ENCODE data around the gene TXNRD1.
"Not testable (repeated sequence)": the region's sequence is repeated elsewhere in the genome, so short reads cannot be mapped to it uniquely, and the experiment has no call there.

TXNRD1 gene

GRCh38 chr12:104243551-104243950 is 28.0 kb downstream of the TXNRD1 start:
- DNase-seq = no peak

DNA sequence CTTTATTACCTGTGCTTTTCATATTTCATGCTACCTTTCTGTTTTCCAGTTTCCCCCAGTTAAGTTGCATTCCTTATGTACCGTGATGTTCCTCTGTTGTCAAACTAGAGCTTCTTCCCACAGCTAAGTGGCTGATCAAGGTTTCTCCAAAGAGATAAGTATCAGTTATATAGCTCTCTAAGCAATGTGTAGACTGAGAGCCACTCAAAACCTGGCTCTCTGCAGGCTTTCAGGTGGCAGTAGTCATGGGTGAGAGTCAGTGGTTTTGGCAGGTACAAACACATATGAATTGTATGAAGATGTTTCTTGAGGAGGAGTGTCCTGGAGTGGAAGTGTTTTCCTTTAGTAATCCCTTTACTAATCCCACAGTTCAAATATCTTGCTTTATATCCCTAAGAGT is 28.4 kb downstream of the TXNRD1 start:
- DNase-seq = no peak

GRCh38 chr12:104247698-104248097 is 32.1 kb downstream of the TXNRD1 start:
- no peak for DNase-seq

DNA sequence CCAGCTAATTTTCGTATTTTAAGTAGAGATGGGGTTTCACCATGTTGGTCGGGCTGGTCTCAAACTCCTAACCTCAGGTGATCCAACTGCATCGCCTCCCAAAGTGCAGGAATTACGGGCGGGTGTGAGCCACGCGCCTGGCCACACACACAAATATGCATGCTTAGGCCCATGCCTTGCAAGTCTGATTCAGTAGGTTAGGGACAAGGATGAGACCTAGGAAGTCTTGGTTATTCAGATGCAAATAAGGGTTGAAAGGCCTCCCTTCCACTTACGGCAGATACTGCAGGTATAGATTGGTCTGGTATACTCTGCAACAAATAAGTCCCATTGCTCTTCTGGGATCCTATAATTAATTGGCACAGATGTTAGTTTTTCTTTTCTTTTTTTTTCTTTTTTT is 32.9 kb downstream of the TXNRD1 start:
- DNase-seq = no peak

- no peak for DNase-seq
Observed at GRCh38 chr12:104249017-104249416, 33.4 kb downstream of the TXNRD1 start.

DNA sequence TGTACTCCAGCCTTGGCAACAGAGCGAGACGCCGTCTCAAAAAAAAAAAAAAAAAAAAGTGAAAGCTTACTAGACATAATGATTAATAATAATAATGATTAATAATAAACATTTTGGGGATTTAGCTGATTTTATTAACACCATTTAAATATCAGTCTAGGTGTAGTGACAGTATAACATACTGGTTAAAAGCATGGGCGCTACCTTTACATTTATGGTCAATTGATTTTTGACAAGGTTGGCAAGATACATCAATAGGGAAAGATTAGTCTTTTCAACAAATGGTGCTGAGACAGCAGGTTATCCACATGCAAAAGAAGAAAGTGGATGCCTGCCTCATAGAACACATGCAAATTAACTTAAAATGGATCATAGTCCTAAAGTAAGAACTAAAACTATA is 34.3 kb downstream of the TXNRD1 start:
- DNase-seq = no peak

DNA sequence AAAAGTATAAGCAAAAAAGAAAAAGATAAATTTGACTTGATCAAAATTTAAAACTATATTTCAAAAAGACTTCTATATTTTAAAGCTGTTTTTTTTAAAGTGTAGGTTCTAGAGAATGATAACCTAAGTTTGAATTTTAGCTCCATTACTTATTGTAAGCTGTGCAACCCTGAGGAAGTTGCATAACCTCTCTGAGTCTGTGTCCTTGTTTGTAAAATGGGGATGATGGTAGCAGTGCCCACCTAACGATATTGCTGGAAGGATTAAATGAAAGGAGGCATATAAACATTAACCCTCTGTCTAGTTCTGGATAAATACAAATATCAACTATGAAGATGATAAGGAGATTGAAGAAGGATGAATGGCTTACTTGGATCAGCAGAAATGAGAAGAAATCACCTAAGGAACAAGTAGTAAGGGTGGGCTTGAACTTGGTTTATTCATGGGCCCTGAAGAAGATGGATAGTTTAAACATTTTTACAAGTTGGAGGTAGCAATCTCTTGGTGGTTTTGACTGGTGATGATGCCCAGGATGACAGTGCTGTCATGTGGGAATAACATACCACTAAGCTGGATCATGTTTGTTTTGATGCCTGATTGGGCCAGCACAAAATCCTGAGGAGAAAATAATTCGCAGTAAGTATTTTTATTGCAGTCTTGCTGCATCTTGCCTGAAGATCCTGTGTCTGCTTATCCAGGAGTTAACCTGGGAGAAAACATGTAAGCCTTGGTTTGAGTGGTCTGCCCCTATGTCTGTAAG is 35.0 kb downstream of the TXNRD1 start:
- DNase-seq = no peak

DNA sequence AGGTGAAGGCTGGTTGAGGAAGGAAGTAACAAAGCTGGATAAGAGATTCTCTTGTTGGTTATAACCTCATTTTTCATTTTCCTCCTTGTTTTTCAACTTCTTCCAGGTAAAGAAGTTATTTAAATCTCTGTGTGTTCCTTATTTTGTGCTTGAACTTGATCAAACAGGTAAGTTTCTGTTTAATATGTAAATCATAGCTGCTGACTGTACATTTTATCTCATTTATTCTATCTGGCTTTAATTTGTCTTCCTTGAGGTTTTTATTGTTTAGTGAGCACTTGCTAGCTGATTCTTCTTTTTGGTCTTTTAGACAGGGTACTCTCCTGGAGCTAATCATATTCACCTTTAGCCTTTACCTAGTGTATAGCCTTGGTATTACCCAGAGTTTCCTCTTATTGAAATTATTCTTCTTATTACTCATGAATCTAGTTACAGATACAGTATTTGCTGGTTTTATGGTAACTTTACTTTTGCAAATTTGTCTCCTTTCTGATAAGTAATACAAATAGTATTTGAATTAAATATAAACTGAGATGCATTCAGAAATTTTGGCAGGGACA is 42.4 kb downstream of the TXNRD1 start:
- DNase-seq = no peak

DNA sequence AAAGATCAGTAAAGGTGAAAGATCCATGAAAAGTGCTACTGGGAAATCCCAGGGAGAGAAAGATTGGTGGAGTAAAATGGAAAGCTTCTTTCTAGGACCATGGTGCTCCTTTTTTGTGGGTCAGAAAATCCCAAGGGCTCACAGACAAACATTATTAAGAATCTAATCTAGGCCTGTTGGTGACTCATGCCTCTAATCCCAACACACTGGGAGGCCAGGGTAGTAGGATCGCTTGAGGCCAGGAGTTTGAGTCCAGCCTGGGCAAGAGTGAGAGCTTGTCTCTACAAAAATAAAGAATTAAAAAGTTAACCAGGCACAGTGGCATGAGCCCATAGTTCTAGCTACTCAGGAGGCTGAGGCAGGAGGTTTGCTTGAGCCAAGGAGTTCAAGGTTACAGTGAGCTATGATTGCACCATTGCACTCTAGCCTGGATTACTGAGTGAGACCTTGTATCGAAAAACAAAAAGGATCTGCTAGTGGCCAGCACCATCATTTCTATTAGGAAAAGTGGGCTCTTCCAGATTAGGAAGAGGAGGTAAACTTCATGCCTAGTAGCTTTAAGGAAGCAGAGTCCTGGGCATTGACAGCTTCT is 43.0 kb downstream of the TXNRD1 start:
- no peak for DNase-seq

DNA sequence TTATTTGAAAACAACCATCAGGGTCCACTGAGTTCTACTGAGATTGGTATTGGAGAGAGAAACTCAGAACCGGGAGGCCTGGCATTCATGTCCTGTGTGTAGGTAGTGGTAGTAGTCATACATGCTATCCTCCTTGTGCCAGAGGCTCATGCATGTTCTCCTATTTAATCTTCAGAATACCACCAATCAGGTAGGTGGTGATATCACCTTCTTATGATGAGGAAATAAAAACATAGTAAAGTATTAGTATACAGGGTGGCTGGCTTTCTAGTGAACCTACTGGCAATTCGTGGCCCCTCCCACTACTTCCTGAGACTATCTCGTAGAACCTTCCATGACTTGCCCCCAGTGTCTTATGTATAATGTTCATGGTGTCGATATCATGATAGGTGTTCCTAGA is 47.4 kb downstream of the TXNRD1 start:
- no peak for DNase-seq

DNA sequence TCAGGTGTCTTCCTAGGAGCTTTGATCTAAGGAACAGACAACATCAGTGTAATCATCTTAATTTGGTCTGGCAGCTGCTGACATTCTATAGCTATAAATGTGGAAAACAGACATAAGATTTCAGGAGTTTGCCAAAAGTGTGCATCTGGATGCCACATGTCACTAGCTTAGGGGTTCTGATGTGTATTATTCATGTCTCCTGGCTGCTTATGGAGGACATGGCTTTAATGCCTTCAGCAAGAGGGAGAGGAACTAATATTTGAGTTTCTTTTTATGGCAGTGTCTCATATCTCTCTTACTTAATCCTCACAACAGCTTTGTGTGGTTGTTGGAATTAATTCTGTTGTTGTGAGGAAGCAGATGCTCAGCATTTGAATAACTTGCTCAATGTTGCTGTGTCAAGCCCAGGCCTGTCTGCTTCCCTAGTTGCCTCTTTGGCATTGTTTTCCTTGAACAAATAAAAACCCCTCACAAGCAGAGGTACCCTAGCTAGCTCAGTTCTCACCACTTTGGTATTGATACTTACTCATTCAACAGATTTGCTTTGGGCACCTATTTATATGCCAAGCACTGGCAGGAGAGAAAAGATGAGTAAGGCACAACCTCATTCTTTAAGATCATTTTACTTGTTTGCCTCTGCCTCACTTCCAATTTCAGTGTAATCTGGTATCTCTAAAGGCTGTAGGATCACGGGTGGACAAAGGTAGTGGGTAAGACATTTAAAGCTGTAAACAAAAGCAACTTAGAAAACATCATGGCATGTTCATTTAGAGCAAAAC is 48.2 kb downstream of the TXNRD1 start:
- no peak for DNase-seq

- not testable (repeated sequence) for DNase-seq
Observed at GRCh38 chr12:104265436-104265835, 49.9 kb downstream of the TXNRD1 start.

GRCh38 chr12:104272938-104273337 is 57.4 kb downstream of the TXNRD1 start:
- DNase-seq = no peak

DNA sequence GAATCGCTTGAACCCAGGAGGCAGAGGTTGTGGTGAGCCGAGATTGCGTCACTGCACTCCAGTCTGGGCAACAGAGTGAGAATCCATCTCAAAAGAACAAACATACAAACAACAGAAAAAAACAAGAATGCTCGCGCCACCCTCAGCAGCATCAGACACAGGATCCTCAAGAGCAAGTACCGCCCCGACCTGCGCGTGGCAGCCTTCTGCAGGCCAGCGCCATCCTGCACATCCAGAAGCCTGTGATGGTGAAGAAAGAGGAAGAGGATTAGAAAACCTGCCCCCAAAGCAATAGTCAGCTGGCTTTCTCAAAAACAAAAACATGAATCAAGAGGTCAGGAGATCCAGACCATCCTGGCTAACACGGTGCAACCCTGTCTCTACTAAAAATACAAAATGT is 57.9 kb downstream of the TXNRD1 start:
- DNase-seq = no peak

DNA sequence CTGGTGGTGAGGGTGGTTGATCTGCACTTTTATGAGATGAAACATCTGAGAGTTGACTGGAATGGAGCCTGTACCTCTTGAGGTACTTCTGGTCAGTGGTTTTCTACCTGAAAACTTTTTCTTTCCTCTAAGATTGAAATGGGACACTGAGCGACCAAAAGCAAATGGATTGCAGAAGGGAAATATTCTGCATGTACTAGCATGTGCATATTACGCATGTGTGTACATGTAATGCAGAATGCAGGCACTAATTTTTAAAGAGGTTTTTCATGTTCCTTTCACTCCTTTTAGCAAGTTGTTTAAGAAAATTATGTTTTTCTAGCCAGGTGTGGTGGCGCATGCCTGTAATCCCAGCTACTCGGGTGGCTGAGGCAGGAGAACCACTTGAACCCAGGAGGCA is 59.2 kb downstream of the TXNRD1 start:
- DNase-seq = no peak

DNA sequence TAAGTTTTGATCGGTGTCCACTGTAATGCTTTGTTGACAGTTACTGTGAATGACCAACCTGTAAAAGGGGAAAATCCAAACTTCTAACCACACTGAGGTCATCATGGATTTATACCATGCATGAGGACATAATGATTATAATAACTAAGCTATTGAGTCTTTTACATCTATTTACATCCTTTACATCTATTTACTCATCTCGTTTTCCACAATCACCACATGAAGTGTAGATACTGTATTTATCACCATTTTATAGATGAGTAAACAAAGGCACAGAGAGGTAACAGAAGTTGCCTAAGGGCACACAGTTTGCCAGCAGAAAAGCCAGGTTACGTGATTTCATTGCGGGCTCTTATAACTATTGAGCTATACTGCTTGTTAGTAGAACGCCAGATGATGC is 60.1 kb downstream of the TXNRD1 start:
- DNase-seq = no peak

DNA sequence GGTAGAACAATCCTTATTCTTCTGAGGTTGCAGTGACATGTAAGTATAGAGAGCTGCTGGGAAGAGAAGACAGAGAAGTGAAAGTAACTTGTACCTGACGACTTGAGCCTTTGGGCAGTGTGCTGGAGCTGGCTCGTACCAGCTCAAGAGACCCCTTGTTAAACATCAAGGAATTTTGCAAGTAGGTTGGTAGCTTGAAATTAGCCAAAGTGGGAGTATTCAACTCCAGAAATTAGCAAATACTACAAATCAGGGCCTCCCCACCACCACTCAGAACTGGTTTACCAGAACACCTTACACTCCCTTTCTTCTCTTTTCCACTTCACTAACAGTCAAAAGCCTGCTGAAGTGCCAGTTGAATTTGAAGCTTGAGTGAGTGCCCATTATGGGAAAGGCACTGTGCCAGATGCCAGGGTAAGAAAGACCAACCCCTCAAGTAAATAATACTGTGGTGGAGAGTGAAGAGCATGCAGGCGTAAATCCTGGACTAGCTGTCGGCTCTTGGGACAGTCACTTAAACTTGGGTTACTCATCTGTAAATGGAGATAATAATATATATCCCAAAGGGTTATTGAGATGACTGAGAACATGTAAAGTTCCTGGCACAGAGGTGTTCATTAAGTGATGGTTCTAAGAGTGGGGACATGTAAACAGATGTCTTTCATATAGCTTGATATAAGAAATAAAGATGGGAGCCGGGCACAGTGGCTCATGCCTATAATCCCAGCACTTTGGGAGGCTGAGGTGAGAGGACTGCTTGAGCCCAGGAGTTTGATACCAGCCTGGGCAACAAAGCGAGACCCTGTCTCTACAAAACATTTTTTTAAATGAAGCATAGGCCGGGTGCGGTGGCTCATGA is 60.9 kb downstream of the TXNRD1 start:
- no peak for DNase-seq

- no peak for DNase-seq
Observed at GRCh38 chr12:104279164-104279563, 63.6 kb downstream of the TXNRD1 start.

DNA sequence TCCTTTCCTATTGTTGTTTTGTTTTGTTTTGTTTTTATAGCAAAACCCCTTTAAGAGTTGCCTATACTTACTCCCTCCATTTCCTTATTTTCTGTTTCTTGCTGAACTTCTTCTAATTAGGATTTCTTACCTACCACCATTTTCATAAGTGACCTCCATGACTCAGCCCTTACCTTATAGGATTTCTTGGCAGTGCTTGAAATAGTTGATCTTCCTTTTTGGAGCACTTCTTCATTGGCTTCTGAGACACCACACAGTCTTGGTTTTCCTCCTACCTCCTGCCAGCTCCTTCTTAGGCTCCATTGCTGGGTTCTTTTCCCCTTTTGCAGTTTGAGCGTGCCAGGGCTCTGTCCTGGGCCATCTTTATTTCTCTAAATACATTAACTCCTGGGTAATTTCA is 64.5 kb downstream of the TXNRD1 start:
- no peak for DNase-seq

GRCh38 chr12:104280717-104281458 is 65.3 kb downstream of the TXNRD1 start:
- no peak for DNase-seq

- no peak for DNase-seq
Observed at GRCh38 chr12:104281636-104282035, 66.1 kb downstream of the TXNRD1 start.

- DNase-seq = no peak
Observed at GRCh38 chr12:104282109-104282508, 66.5 kb downstream of the TXNRD1 start.
